ENCODE measurements around the gene ULK3.

GRCh38 chr15:74823324-74823723 is 19.6 kb downstream of the ULK3 start:
- TF ChIP-seq CTCF (IDR thresholded peaks at IDR 0.05) (no peak), POLR2A (IDR thresholded peaks at IDR 0.05) (no peak)
